ENCODE data around the gene EXOC4. TPM values are rescaled to one million over a fixed set of nuclear protein-coding genes. Genes with fewer than 3 reads are reported as not detected.

The EXOC4 gene
- total RNA-seq, 1 experiment from 2014 or later = 62.4 TPM

- H3K4me3 ChIP-seq = no peak overlapping the region
- H3K27ac ChIP-seq = no peak overlapping the region
- H3K4me1 ChIP-seq = no peaks in the 10 kb centered on the region
- H3K9me3 ChIP-seq (replicated peaks) = no peaks in the 10 kb centered on the region
- H3K27me3 ChIP-seq = no peaks in the 10 kb centered on the region
- H3K36me3 ChIP-seq = no peaks in the 10 kb centered on the region
- no peak for DNase-seq
Measured at GRCh38 chr7:133477791-133478190, 224.9 kb downstream of the EXOC4 start.

GRCh38 chr7:133478591-133479135, 225.8 kb downstream of the EXOC4 start:
- Histone ChIP-seq H3K9me3 (replicated peaks) (no peaks in the 10 kb centered on the region), H3K4me3 (no peak overlapping the region), H3K4me1 (no peaks in the 10 kb centered on the region), H3K27ac (no peak overlapping the region), H3K36me3 (no peaks in the 10 kb centered on the region), H3K27me3 (no peaks in the 10 kb centered on the region)
- DNase-seq = no peak

GRCh38 chr7:133479456-133480065, 226.7 kb downstream of the EXOC4 start:
- Histone ChIP-seq H3K27ac (no peak overlapping the region), H3K27me3 (no peaks in the 10 kb centered on the region), H3K4me1 (no peaks in the 10 kb centered on the region), H3K9me3 (replicated peaks) (no peaks in the 10 kb centered on the region), H3K4me3 (no peak overlapping the region), H3K36me3 (no peaks in the 10 kb centered on the region)
- DNase-seq = no peak

DNA sequence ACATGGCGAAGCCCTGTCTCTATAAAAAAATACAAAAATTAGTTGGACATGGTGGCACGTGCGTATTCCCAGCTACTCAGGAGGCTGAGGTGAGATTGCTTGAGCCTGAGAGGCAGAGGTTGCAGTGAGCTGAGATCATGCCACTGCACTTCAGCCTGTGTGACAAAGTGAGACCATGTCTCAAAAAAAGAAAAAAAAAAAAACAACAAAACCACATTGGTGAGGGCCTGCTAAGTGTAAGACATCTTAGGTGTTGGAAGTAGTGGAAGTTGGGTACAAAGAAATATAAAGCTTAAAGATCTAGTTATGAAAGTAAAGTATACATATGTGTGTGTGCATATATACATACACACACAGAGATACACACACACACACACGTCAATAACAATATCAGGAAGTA, 228.0 kb downstream of the EXOC4 start:
- Histone ChIP-seq H3K27me3 (no peaks in the 10 kb centered on the region), H3K4me3 (no peak overlapping the region), H3K4me1 (no peaks in the 10 kb centered on the region), H3K27ac (no peak overlapping the region), H3K9me3 (replicated peaks) (no peaks in the 10 kb centered on the region), H3K36me3 (no peaks in the 10 kb centered on the region)
- no peak for DNase-seq

- no peak for DNase-seq
- H3K4me3 ChIP-seq = no peak overlapping the region
- H3K4me1 ChIP-seq = no peaks in the 10 kb centered on the region
- no peaks in the 10 kb centered on the region for H3K36me3 ChIP-seq
- H3K27ac ChIP-seq = no peak overlapping the region
- H3K9me3 ChIP-seq (replicated peaks) = no peaks in the 10 kb centered on the region
- H3K27me3 ChIP-seq = no peaks in the 10 kb centered on the region
Measured at GRCh38 chr7:133481676-133482075, 228.8 kb downstream of the EXOC4 start.

- no peaks in the 10 kb centered on the region for H3K4me1 ChIP-seq
- H3K36me3 ChIP-seq = no peaks in the 10 kb centered on the region
- H3K4me3 ChIP-seq = no peak overlapping the region
- no peak overlapping the region for H3K27ac ChIP-seq
- DNase-seq = no peak
- H3K27me3 ChIP-seq = no peaks in the 10 kb centered on the region
- no peaks in the 10 kb centered on the region for H3K9me3 ChIP-seq (replicated peaks)
Measured at GRCh38 chr7:133482599-133482998, 229.7 kb downstream of the EXOC4 start.

- Histone ChIP-seq H3K4me1 (no peaks in the 10 kb centered on the region), H3K4me3 (no peak overlapping the region), H3K27me3 (no peaks in the 10 kb centered on the region), H3K36me3 (no peaks in the 10 kb centered on the region), H3K27ac (no peak overlapping the region), H3K9me3 (replicated peaks) (no peaks in the 10 kb centered on the region)
- no peak for DNase-seq
Measured at GRCh38 chr7:133484086-133484485, 231.2 kb downstream of the EXOC4 start.

- DNase-seq = no peak
- Histone ChIP-seq H3K36me3 (no peaks in the 10 kb centered on the region), H3K9me3 (replicated peaks) (no peaks in the 10 kb centered on the region), H3K27me3 (no peaks in the 10 kb centered on the region), H3K27ac (no peak overlapping the region), H3K4me1 (no peaks in the 10 kb centered on the region), H3K4me3 (no peak overlapping the region)
Measured at GRCh38 chr7:133489906-133490305, 237.0 kb downstream of the EXOC4 start.

DNA sequence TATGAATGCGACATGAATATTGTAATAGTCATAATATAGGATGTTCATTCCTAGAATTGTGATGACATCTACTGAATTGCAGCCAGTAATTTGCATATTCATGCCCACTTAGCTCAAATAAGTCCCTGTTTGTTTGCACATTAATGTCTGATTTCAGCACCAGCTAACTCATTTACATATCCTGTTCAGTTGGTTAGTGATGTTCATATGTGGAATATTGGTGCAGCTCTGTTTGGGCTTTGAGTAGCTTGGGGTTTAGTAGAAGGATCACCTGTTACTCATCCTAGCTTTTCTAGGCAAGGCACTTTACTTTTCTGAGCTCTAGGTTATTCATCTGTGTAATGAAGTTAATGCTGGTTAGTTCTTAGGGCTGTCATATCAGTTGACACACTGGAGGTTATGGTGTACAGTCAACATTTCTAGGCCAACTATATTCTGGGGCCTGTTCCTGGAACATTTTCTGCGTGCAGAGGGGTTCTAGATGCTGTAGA, 238.4 kb downstream of the EXOC4 start:
- Histone ChIP-seq H3K27ac (no peak overlapping the region), H3K36me3 (no peaks in the 10 kb centered on the region), H3K27me3 (no peaks in the 10 kb centered on the region), H3K9me3 (replicated peaks) (no peaks in the 10 kb centered on the region), H3K4me1 (no peaks in the 10 kb centered on the region), H3K4me3 (no peak overlapping the region)
- no peak for DNase-seq

DNA sequence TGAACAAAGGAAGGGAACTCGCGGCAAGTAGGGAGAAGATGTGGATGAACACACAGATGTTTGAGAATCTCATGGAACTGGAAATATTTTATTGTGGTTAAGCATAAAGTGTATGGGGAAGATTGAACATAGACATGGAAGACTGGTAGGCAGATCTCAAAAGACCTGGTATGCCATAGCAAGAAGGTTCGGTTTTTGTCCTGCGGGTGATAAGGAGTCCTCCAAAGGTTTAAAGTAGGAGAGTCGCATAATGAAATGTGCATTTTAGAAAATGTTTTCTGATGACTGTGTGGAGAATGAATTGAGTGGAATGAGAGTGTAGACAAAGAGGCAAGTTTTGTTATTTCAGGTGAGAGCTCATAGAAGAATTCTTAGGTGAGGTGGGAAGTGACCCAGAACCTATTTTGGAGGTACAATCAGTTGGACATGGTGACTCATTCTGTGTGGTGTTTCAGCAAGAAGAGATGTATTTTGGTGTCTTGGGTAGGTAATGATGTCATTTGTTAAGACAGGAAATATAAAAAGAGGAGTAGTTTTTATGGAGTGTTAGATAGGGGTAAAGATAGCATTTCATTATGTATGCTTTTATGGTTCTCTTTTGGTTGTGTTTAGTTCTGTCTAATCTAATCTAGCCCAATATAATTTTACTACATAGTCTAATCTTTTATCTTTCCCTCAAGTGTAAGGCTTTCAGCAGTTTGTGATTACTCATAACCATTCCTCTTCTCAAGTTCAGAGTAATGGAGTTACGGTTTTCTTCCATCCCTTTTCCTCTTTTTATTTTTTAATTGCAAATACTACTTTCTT, 239.2 kb downstream of the EXOC4 start:
- Histone ChIP-seq H3K4me1 (no peaks in the 10 kb centered on the region), H3K9me3 (replicated peaks) (no peaks in the 10 kb centered on the region), H3K36me3 (no peaks in the 10 kb centered on the region), H3K27me3 (no peaks in the 10 kb centered on the region), H3K27ac (no peak overlapping the region), H3K4me3 (no peak overlapping the region)
- DNase-seq = no peak

GRCh38 chr7:133497061-133497460, 244.2 kb downstream of the EXOC4 start:
- H3K27me3 ChIP-seq = no peaks in the 10 kb centered on the region
- H3K9me3 ChIP-seq (replicated peaks) = no peaks in the 10 kb centered on the region
- no peak overlapping the region for H3K4me3 ChIP-seq
- no peaks in the 10 kb centered on the region for H3K4me1 ChIP-seq
- DNase-seq = no peak
- H3K27ac ChIP-seq = no peak overlapping the region
- H3K36me3 ChIP-seq = no peaks in the 10 kb centered on the region

- Histone ChIP-seq H3K27ac (no peak overlapping the region), H3K4me3 (no peak overlapping the region), H3K27me3 (no peaks in the 10 kb centered on the region), H3K4me1 (no peaks in the 10 kb centered on the region), H3K36me3 (no peaks in the 10 kb centered on the region), H3K9me3 (replicated peaks) (no peaks in the 10 kb centered on the region)
- no peak for DNase-seq
Measured at GRCh38 chr7:133501771-133502170, 248.9 kb downstream of the EXOC4 start.

- Histone ChIP-seq H3K4me1 (no peaks in the 10 kb centered on the region), H3K36me3 (no peaks in the 10 kb centered on the region), H3K4me3 (no peak overlapping the region), H3K27me3 (no peaks in the 10 kb centered on the region), H3K27ac (no peak overlapping the region), H3K9me3 (replicated peaks) (no peaks in the 10 kb centered on the region)
- no peak for DNase-seq
Measured at GRCh38 chr7:133502498-133502897, 249.6 kb downstream of the EXOC4 start.

- Histone ChIP-seq H3K27ac (no peak overlapping the region), H3K9me3 (replicated peaks) (no peaks in the 10 kb centered on the region), H3K36me3 (no peaks in the 10 kb centered on the region), H3K4me1 (no peaks in the 10 kb centered on the region), H3K27me3 (no peaks in the 10 kb centered on the region), H3K4me3 (no peak overlapping the region)
- no peak for DNase-seq
Measured at GRCh38 chr7:133502972-133503371, 250.1 kb downstream of the EXOC4 start.

GRCh38 chr7:133504825-133505224, 251.9 kb downstream of the EXOC4 start:
- DNase-seq = no peak
- Histone ChIP-seq H3K9me3 (replicated peaks) (no peaks in the 10 kb centered on the region), H3K27me3 (no peaks in the 10 kb centered on the region), H3K36me3 (no peaks in the 10 kb centered on the region), H3K4me1 (no peaks in the 10 kb centered on the region), H3K27ac (no peak overlapping the region), H3K4me3 (no peak overlapping the region)

Measured in SJCRH30 (cell line).